H1 (cell line): ENCODE data around the gene ZXDC. TPM values are rescaled to one million over a fixed set of nuclear protein-coding genes. Genes with fewer than 3 reads are reported as not detected.

ENCODE experiments used
- GTF2F1 ChIP-seq: IDR thresholded peaks from 2 replicates; pipeline ENCODE4 v1.6.1; 2012; ENCODE audit warnings: low read depth, low read length, improper control_type of control experiment, borderline replicate concordance
- JUN ChIP-seq: IDR thresholded peaks from 2 replicates; pipeline ENCODE4 v1.6.1; 2011; ENCODE audit warnings: low read depth, mild to moderate bottlenecking, improper control_type of control experiment, low read length
- MAFK ChIP-seq: IDR thresholded peaks from 2 replicates; pipeline ENCODE4 v1.6.1; 2012; ENCODE audit warnings: low read depth, mild to moderate bottlenecking, improper control_type of control experiment, low read length
- RAD21 ChIP-seq, 2 experiments: IDR thresholded peaks in 1 of 2; conservative IDR thresholded peaks in 1 of 2; 2 replicates each; pipeline ENCODE4 v1.6.1; 2011; ENCODE audit warnings: low read depth in 2 of 2, low read length in 2 of 2, improper control_type of control experiment in 1 of 2, inconsistent platforms in 1 of 2, mild to moderate bottlenecking in 1 of 2, moderate library complexity in 1 of 2
- RBBP5 ChIP-seq: IDR thresholded peaks from 2 replicates; pipeline ENCODE4 v1.7.1; 2012; ENCODE audit warnings: low read depth, mild to moderate bottlenecking, inconsistent platforms, low read length, moderate library complexity, borderline replicate concordance
- SIN3A ChIP-seq, 2 experiments: IDR thresholded peaks in 1 of 2; conservative IDR thresholded peaks in 1 of 2; 2 replicates each; pipeline ENCODE4 v1.6.1; 2011 to 2012; ENCODE audit warnings: low read length in 2 of 2, improper control_type of control experiment in 1 of 2, low read depth in 1 of 2, mild to moderate bottlenecking in 1 of 2
- TAF7 ChIP-seq: optimal IDR thresholded peaks from 2 replicates; pipeline ENCODE3; 2011; ENCODE audit warnings: low read depth, mild to moderate bottlenecking, inconsistent platforms, low read length, moderate library complexity, borderline replicate concordance
- TBP ChIP-seq: IDR thresholded peaks from 2 replicates; pipeline ENCODE4 v1.6.1; 2011; ENCODE audit warnings: low read depth, low read length, improper control_type of control experiment
- polyA plus RNA-seq, 7 experiments: library from polyadenylated mRNA; depleted of rRNA in 3 of 7; stranded (reverse) in 5 of 7; unstranded in 2 of 7; fragments of >200 nt in 5 of 7; fragments of 200-250 nt in 2 of 7; gene quantifications; 1 replicate in 5 of 7; 2 replicates in 1 of 7; 4 replicates in 1 of 7; pipeline versions ENCODE4 v1.2.1 to v1.2.3, GENCODE V29; 2011 to 2013; ENCODE audit warnings: missing spikeins in 2 of 7, mixed read lengths in 2 of 7
- total RNA-seq: library from RNA; stranded (reverse); fragmentation: NEBNext Ultra II Directional; extraction: Animal tissue kit (Norgen Biotek cat#: 25700); gene quantifications from 2 replicates; pipeline ENCODE4 v1.2.1, GENCODE V29; 2021
- TF ChIP-seq, protein P1 (sequence below): fragments of 300-600 bp; sonication (generic); IDR thresholded peaks from 2 replicates; pipeline ENCODE4 v1.7.1; 2012; ENCODE audit warnings: low read length, moderate library complexity, mild to moderate bottlenecking, inconsistent platforms; ENCODE audit not compliant: insufficient replicate concordance
- TF ChIP-seq, protein P2 (sequence below): IDR thresholded peaks from 2 replicates; pipeline ENCODE4 v1.6.1; 2011; ENCODE audit warnings: low read length, improper control_type of control experiment

ZXDC gene
- total and polyA plus RNA-seq, 2 of the 8 experiments (the other 6 are each of a cell fraction or from before 2014, with no cell fraction given) = 12.7 to 24.3 TPM

DNA sequence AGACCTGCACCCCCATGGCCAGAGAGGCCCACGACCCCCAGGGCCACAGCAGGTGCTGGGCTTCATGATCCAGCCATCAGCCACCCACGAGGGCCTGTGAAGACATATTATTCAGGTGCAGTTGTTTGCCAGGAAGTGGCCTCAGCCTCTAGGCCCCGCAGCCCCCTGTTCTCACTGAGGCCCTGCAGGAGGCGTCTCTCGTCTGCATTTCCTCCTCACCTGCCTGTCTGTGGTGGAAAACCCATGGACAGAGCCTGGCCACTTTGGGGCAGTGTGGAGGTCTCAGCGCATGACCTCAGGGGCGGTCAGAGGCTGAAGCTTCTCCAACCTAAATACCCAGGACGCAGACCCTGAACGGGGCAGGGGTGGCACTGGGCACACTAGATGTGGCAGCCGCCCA, 23.2 kb upstream of the ZXDC start (continued):
- TF ChIP-seq, protein P1, sequence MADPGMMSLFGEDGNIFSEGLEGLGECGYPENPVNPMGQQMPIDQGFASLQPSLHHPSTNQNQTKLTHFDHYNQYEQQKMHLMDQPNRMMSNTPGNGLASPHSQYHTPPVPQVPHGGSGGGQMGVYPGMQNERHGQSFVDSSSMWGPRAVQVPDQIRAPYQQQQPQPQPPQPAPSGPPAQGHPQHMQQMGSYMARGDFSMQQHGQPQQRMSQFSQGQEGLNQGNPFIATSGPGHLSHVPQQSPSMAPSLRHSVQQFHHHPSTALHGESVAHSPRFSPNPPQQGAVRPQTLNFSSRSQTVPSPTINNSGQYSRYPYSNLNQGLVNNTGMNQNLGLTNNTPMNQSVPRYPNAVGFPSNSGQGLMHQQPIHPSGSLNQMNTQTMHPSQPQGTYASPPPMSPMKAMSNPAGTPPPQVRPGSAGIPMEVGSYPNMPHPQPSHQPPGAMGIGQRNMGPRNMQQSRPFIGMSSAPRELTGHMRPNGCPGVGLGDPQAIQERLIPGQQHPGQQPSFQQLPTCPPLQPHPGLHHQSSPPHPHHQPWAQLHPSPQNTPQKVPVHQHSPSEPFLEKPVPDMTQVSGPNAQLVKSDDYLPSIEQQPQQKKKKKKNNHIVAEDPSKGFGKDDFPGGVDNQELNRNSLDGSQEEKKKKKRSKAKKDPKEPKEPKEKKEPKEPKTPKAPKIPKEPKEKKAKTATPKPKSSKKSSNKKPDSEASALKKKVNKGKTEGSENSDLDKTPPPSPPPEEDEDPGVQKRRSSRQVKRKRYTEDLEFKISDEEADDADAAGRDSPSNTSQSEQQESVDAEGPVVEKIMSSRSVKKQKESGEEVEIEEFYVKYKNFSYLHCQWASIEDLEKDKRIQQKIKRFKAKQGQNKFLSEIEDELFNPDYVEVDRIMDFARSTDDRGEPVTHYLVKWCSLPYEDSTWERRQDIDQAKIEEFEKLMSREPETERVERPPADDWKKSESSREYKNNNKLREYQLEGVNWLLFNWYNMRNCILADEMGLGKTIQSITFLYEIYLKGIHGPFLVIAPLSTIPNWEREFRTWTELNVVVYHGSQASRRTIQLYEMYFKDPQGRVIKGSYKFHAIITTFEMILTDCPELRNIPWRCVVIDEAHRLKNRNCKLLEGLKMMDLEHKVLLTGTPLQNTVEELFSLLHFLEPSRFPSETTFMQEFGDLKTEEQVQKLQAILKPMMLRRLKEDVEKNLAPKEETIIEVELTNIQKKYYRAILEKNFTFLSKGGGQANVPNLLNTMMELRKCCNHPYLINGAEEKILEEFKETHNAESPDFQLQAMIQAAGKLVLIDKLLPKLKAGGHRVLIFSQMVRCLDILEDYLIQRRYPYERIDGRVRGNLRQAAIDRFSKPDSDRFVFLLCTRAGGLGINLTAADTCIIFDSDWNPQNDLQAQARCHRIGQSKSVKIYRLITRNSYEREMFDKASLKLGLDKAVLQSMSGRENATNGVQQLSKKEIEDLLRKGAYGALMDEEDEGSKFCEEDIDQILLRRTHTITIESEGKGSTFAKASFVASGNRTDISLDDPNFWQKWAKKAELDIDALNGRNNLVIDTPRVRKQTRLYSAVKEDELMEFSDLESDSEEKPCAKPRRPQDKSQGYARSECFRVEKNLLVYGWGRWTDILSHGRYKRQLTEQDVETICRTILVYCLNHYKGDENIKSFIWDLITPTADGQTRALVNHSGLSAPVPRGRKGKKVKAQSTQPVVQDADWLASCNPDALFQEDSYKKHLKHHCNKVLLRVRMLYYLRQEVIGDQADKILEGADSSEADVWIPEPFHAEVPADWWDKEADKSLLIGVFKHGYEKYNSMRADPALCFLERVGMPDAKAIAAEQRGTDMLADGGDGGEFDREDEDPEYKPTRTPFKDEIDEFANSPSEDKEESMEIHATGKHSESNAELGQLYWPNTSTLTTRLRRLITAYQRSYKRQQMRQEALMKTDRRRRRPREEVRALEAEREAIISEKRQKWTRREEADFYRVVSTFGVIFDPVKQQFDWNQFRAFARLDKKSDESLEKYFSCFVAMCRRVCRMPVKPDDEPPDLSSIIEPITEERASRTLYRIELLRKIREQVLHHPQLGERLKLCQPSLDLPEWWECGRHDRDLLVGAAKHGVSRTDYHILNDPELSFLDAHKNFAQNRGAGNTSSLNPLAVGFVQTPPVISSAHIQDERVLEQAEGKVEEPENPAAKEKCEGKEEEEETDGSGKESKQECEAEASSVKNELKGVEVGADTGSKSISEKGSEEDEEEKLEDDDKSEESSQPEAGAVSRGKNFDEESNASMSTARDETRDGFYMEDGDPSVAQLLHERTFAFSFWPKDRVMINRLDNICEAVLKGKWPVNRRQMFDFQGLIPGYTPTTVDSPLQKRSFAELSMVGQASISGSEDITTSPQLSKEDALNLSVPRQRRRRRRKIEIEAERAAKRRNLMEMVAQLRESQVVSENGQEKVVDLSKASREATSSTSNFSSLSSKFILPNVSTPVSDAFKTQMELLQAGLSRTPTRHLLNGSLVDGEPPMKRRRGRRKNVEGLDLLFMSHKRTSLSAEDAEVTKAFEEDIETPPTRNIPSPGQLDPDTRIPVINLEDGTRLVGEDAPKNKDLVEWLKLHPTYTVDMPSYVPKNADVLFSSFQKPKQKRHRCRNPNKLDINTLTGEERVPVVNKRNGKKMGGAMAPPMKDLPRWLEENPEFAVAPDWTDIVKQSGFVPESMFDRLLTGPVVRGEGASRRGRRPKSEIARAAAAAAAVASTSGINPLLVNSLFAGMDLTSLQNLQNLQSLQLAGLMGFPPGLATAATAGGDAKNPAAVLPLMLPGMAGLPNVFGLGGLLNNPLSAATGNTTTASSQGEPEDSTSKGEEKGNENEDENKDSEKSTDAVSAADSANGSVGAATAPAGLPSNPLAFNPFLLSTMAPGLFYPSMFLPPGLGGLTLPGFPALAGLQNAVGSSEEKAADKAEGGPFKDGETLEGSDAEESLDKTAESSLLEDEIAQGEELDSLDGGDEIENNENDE = no peak
- TF ChIP-seq SIN3A (conservative IDR thresholded peaks at IDR 0.05 in 1 of 2, IDR thresholded peaks at IDR 0.05 in 1 of 2; ENCODE audit: low read depth in 1 of 2, low read length in 2 of 2) (no peak), TBP (no peak), MAFK (no peak), GTF2F1 (no peak), RBBP5 (no peak), TAF7 (no peak), JUN (no peak), RAD21 (IDR thresholded peaks at IDR 0.05 in 1 of 2, conservative IDR thresholded peaks at IDR 0.05 in 1 of 2; ENCODE audit: low read depth in 2 of 2, low read length in 2 of 2) (peak; percentile 31 to 42; a peak in 3 of 4 replicates)
- TF ChIP-seq, protein P2, sequence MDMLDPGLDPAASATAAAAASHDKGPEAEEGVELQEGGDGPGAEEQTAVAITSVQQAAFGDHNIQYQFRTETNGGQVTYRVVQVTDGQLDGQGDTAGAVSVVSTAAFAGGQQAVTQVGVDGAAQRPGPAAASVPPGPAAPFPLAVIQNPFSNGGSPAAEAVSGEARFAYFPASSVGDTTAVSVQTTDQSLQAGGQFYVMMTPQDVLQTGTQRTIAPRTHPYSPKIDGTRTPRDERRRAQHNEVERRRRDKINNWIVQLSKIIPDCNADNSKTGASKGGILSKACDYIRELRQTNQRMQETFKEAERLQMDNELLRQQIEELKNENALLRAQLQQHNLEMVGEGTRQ = no peak
